Measurements from ENCODE around the gene POU3F3.
A peak's percentile ranks its signal among the peaks of the same experiment; 100 is the strongest.

Gene POU3F3

GRCh38 chr2:104846786-104847585, 6.9 kb upstream of the POU3F3 start:
- no peak for DNase-seq (ENCODE audit: low spot score)

GRCh38 chr2:104847586-104848160, 6.2 kb upstream of the POU3F3 start:
- DNase-seq (ENCODE audit: low spot score): no peak
- FAIRE-seq: no peak

More at GRCh38 chr2:104846786-104847585, 6.9 kb upstream of the POU3F3 start:
- FAIRE-seq: no peak

- FAIRE-seq: no peak
- no peak for DNase-seq (ENCODE audit: low spot score)
Measured at GRCh38 chr2:104848526-104848925, 5.4 kb upstream of the POU3F3 start.

- no peak for FAIRE-seq
- no peak for DNase-seq (ENCODE audit: low spot score)
Measured at GRCh38 chr2:104849101-104849500, 4.8 kb upstream of the POU3F3 start.

- FAIRE-seq (peak; percentile 12), DNase-seq (ENCODE audit: low spot score) (peak; percentile 33)
Measured at GRCh38 chr2:104849618-104850141, 4.2 kb upstream of the POU3F3 start.

- FAIRE-seq: no peak
- no peak for DNase-seq (ENCODE audit: low spot score)
Measured at GRCh38 chr2:104850361-104851290, 3.3 kb upstream of the POU3F3 start.

GRCh38 chr2:104851291-104852089, 2.4 kb upstream of the POU3F3 start:
- DNase-seq (ENCODE audit: low spot score): no peak
- FAIRE-seq: no peak

GRCh38 chr2:104852090-104852666, 1.7 kb upstream of the POU3F3 start:
- DNase-seq (ENCODE audit: low spot score): no peak
- FAIRE-seq: no peak

GRCh38 chr2:104854498-104855220, 744 bp downstream of the POU3F3 start:
- DNase-seq (ENCODE audit: low spot score): no peak
- no peak for FAIRE-seq

- no peak for FAIRE-seq
Measured at GRCh38 chr2:104855221-104856085, 1.5 kb downstream of the POU3F3 start.

GRCh38 chr2:104856086-104856972, 2.4 kb downstream of the POU3F3 start:
- no peak for FAIRE-seq
- DNase-seq (ENCODE audit: low spot score): no peak

More at GRCh38 chr2:104855221-104856085, 1.5 kb downstream of the POU3F3 start:
- DNase-seq (ENCODE audit: low spot score): no peak

- FAIRE-seq: no peak
- no peak for DNase-seq (ENCODE audit: low spot score)
Measured at GRCh38 chr2:104856973-104857261, 3.0 kb downstream of the POU3F3 start.

- FAIRE-seq (no peak), DNase-seq (ENCODE audit: low spot score) (no peak)
Measured at GRCh38 chr2:104857262-104858005, 3.5 kb downstream of the POU3F3 start.

GRCh38 chr2:104858006-104858978, 4.4 kb downstream of the POU3F3 start:
- DNase-seq (ENCODE audit: low spot score) (no peak), FAIRE-seq (no peak)

GRCh38 chr2:104859291-104859765, 5.4 kb downstream of the POU3F3 start:
- no peak for DNase-seq (ENCODE audit: low spot score)
- no peak for FAIRE-seq

Measured in RCC 7860 (cell line).